Osteoblast (primary cell): ENCODE results near the gene ITSN1. TPM values are rescaled to one million over a fixed set of nuclear protein-coding genes. Genes with fewer than 3 reads are reported as not detected.
A peak's percentile ranks its signal among the peaks of the same experiment; 100 is the strongest.

Experiments used
- DNase-seq: peaks from one replicate; pipeline ENCODE4 v3.0.0; 2011; ENCODE audit warnings: low spot score, mixed read lengths; ENCODE audit not compliant: insufficient read length; ENCODE audit errors: missing footprints
- H2AFZ ChIP-seq: 2 replicates; pipeline ENCODE4 v1.6.0; 2011; ENCODE audit warnings: mild to moderate bottlenecking, low read length
- H3K27ac ChIP-seq: 2 replicates; pipeline ENCODE4 v1.5.1; 2011; ENCODE audit warnings: mild to moderate bottlenecking, low read depth, low read length, moderate library complexity
- H3K27me3 ChIP-seq: 2 replicates; pipeline ENCODE4 v1.6.0; 2012; ENCODE audit warnings: mild to moderate bottlenecking, control low read depth, inconsistent platforms, low read length, moderate library complexity; ENCODE audit not compliant: insufficient read depth
- H3K36me3 ChIP-seq: 2 replicates; pipeline ENCODE4 v1.5.1; 2011; ENCODE audit warnings: mild to moderate bottlenecking, low read length, control low read depth, moderate library complexity; ENCODE audit not compliant: insufficient read depth
- H3K4me1 ChIP-seq: 2 replicates; pipeline ENCODE4 v1.5.1; 2011; ENCODE audit warnings: mild to moderate bottlenecking, low read length, control low read depth, moderate library complexity; ENCODE audit not compliant: insufficient read depth
- H3K4me2 ChIP-seq: 2 replicates; pipeline ENCODE4 v1.6.0; 2011; ENCODE audit warnings: mild to moderate bottlenecking, low read length; ENCODE audit not compliant: insufficient read depth
- H3K4me3 ChIP-seq: fragments of 200-600 bp; sonication (generic); 3 replicates; pipeline ENCODE4 v1.5.1; 2012; ENCODE audit warnings: mild to moderate bottlenecking, low read length, inconsistent platforms; ENCODE audit not compliant: insufficient read depth
- H3K79me2 ChIP-seq: 2 replicates; pipeline ENCODE4 v1.6.0; 2012; ENCODE audit warnings: mild to moderate bottlenecking, low read length, control low read depth, inconsistent platforms; ENCODE audit not compliant: insufficient read depth
- H3K9me3 ChIP-seq: 2 replicates; pipeline ENCODE4 v1.5.1; 2011; ENCODE audit warnings: low read depth, low read length, control low read depth
- H4K20me1 ChIP-seq: 2 replicates; pipeline ENCODE4 v1.6.0; 2012; ENCODE audit warnings: mild to moderate bottlenecking, low read length, control low read depth; ENCODE audit not compliant: insufficient read depth
- CTCF ChIP-seq: IDR thresholded peaks from 2 replicates; pipeline ENCODE4 v1.5.1; 2011; ENCODE audit warnings: mild to moderate bottlenecking, low read depth, low read length, moderate library complexity; ENCODE audit errors: extremely low read depth
- total RNA-seq: library from RNA; depleted of rRNA; stranded (reverse); fragments of >200 nt; gene quantifications from 2 replicates; pipeline ENCODE4 v1.2.3, GENCODE V29; 2012

Gene ITSN1
- total RNA-seq, result 39.5 and 42.7 TPM in 2 replicates

GRCh38 chr21:33642027-33642895 is at the start of gene ITSN1:
TSS of gene ITSN1 (plus strand) at chr21:33642501. CDS start at chr21:33718829, 76,328 bp downstream.
- TF ChIP-seq CTCF, result no peak
- peak; percentile 98 for DNase-seq
- Histone ChIP-seq H3K27ac (peak within 1 kb of the TSS; percentile 97), H2AFZ (peak within 1 kb of the TSS; percentile 100), H3K36me3 (no peaks in the 10 kb centered on the region), H3K4me1 (peaks cover 18% of the 10 kb centered on the region), H4K20me1 (peaks cover 15% of the 10 kb centered on the region), H3K79me2 (peaks cover 82% of the 10 kb centered on the region), H3K4me3 (peak within 1 kb of the TSS; percentile 99), H3K9me3 (no peaks in the 10 kb centered on the region), H3K27me3 (no peaks in the 10 kb centered on the region), H3K4me2 (peak within 1 kb of the TSS; percentile 97)

- H3K27ac ChIP-seq, result no peak overlapping the region
- no peaks in the 10 kb centered on the region for H3K9me3 ChIP-seq
- no peak overlapping the region for H2AFZ ChIP-seq
- no peaks in the 10 kb centered on the region for H3K79me2 ChIP-seq
- no peaks in the 10 kb centered on the region for H3K4me1 ChIP-seq
- no peak for TF ChIP-seq CTCF
- no peak overlapping the region for H3K4me2 ChIP-seq
- H3K36me3 ChIP-seq, result peaks cover 64% of the 10 kb centered on the region
- H4K20me1 ChIP-seq, result no peaks in the 10 kb centered on the region
- DNase-seq, result no peak
- no peaks in the 10 kb centered on the region for H3K27me3 ChIP-seq
- H3K4me3 ChIP-seq, result no peak overlapping the region
These were observed 44.2 kb upstream of the ITSN1 start for GRCh38 chr21:33598051-33598450.

DNA sequence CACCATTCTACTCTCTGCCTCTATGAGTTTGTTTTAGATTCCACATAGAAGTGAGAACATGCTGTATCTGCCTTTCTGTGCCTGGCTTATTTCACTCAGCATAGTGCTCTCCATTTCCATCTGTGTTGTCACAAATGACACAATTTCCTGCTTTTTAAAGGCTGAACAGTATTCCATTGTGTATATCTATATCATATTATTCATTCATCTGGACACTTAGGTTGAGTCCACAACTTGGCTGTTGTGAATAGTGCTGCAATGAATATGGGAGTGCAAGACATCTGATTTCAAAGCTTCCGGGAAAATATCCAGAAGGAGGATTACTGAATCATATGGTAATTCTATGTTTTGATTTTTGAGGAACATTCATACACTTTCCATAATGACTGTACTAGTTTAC is 33.7 kb upstream of the ITSN1 start:
- no peak overlapping the region for H3K27ac ChIP-seq
- no peak for DNase-seq

More for the DNA sequence above, 33.7 kb upstream of the ITSN1 start:
- Histone ChIP-seq H3K27me3 (no peaks in the 10 kb centered on the region), H4K20me1 (no peaks in the 10 kb centered on the region), H2AFZ (no peak overlapping the region), H3K4me2 (no peak overlapping the region), H3K4me3 (no peak overlapping the region), H3K9me3 (no peaks in the 10 kb centered on the region), H3K79me2 (no peaks in the 10 kb centered on the region), H3K4me1 (no peaks in the 10 kb centered on the region), H3K36me3 (peaks cover 18% of the 10 kb centered on the region)
- no peak for TF ChIP-seq CTCF
